HG03135 (cell line): ENCODE measurements around the gene IDI1.

Experiments used
- ATAC-seq: cut with Tn5 transposase; IDR thresholded peaks from one replicate; pipeline ENCODE4 v1.9.1; 2021; ENCODE audit warnings: mild to moderate bottlenecking, moderate library complexity; ENCODE audit not compliant: unreplicated experiment

Gene IDI1

GRCh38 chr10:996031-996430, 52.9 kb downstream of the IDI1 start:
- no peak for ATAC-seq

DNA sequence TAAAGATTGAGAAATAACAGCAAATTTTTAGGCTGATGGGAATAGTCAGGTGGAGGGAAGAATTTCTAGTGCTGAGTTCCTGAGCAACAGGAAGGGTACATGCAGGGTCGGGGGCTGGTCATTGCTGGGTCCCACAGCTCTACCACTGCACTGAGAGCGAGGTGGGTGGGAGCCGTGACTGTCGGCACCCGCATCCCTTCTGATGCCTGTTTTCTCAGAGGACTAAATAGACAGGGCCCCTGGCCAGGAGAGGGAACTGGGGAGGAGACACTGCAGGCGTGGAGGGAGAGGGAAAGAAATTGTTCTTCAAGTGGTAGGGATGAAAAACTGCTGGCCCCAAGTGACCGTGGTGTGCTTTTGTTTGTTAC, 53.4 kb downstream of the IDI1 start:
- no peak for ATAC-seq

- no peak for ATAC-seq
These were observed 53.9 kb downstream of the IDI1 start for GRCh38 chr10:994836-995558.

DNA sequence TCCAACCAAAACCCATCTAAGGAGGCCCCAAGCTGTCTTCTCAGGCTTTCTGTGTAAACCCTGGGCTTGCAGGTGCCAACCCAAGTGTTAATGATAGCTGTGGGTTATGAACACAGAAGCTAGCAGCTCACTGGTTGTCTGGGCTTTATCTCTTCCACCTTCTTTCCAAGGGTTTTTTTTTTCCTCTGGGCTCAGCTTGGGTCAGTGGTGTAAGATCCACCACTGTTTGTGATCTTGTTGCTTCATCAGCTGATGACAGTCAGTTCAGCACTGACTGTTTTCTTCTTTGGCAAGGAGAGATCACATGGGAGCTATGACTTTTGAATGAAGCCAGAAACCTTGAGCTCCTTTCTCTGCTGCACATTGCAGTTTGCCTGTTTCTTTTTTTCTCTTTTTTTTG, 56.0 kb downstream of the IDI1 start:
- ATAC-seq, result no peak

DNA sequence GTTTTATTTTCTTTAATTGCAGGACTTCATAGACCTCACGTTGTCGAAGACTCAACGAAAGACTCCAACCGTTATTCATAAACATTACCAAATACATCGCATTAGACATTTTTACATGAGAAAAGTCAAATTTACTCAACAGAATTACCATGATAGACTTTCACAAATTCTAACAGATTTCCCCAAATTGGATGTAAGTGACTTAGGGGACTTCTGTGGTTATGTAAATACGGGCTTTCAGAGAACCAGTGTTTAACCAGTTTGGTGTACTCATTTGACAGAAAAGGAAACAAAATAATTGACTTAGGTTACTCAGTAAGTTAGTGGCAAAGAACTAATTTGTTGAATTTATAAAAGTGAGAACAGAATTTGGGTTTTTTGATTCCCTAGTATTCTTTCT, 56.5 kb downstream of the IDI1 start:
- ATAC-seq, result no peak

- no peak for ATAC-seq
These were observed 58.1 kb downstream of the IDI1 start for GRCh38 chr10:990808-991207.
